Muscle of leg (tissue), 11 donors: ENCODE results near the gene RAN. TPM values are rescaled to one million over a fixed set of nuclear protein-coding genes. Genes with fewer than 3 reads are reported as not detected.

Experiments
- DNase-seq: peaks from one replicate; pipeline ENCODE4 v3.0.0; 2013
- H3K27ac ChIP-seq: one replicate; pipeline ENCODE4 v1.5.1; 2013; ENCODE audit warnings: mild to moderate bottlenecking, low read length, control low read depth
- H3K27me3 ChIP-seq: one replicate; pipeline ENCODE4 v1.6.1; 2013; ENCODE audit warnings: low read length; ENCODE audit not compliant: control insufficient read depth, insufficient read depth
- H3K36me3 ChIP-seq: one replicate; pipeline ENCODE4 v1.6.1; 2013; ENCODE audit warnings: low read length; ENCODE audit not compliant: control insufficient read depth, insufficient read depth
- H3K4me1 ChIP-seq: one replicate; pipeline ENCODE4 v1.6.1; 2013; ENCODE audit warnings: low read length; ENCODE audit not compliant: control insufficient read depth, insufficient read depth
- H3K4me3 ChIP-seq: one replicate; pipeline ENCODE4 v1.5.1; 2013; ENCODE audit warnings: low read length, control low read depth
- H3K9me3 ChIP-seq: replicated peaks from 2 replicates; pipeline ENCODE4 v1.6.1; 2013; ENCODE audit warnings: low read depth, low read length; ENCODE audit not compliant: control insufficient read depth
- WGBS: methylation state at CpG from one replicate; pipeline ENCODE4 v1.1.5; 2013; ENCODE audit warnings: missing lambda C conversion rate; ENCODE audit not compliant: insufficient coverage; 5-methylcytosine and 5-hydroxymethylcytosine counted together
- polyA plus RNA-seq, 8 donors: library from polyadenylated mRNA; unstranded; fragments of 120-200 nt; gene quantifications; one replicate each; pipeline versions ENCODE4 v1.2.1 to v1.2.3, GENCODE V29; 2013; ENCODE audit warnings: inconsistent platforms in 1 of 8, low replicate concordance in 1 of 8; ENCODE audit not compliant: insufficient read length in 8 of 8, insufficient read depth in 1 of 8
- total RNA-seq: library from RNA; stranded (reverse); fragments of 120-200 nt; gene quantifications from one replicate; pipeline ENCODE4 v1.2.4, GENCODE V29; 2013

RAN gene
- total and polyA plus RNA-seq, 9 donors, result 370 to 512 (median 417) TPM

DNA sequence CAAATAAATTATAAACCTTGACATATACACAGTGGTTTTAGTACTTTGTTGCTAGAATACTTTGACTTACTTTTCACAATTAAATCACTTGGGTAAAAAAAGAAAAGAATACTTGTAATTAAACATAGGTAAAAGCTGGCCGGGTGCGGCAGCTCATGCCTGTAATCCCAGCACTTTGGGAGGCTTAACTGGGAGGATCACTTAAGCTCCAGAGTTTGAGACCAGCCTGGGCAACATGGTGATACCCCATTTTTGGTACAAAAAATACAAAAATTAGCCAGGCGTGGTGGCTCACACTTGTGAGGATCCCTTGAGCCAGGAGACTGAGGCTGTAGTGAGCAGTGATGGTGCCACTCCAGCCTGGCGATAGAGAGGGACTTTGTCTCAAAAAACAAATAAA lies 40.6 kb upstream of the RAN start:
- no peak overlapping the region for H3K27ac ChIP-seq
- no CpG with 5 or more reads among the region's 4 CpGs for WGBS

DNA sequence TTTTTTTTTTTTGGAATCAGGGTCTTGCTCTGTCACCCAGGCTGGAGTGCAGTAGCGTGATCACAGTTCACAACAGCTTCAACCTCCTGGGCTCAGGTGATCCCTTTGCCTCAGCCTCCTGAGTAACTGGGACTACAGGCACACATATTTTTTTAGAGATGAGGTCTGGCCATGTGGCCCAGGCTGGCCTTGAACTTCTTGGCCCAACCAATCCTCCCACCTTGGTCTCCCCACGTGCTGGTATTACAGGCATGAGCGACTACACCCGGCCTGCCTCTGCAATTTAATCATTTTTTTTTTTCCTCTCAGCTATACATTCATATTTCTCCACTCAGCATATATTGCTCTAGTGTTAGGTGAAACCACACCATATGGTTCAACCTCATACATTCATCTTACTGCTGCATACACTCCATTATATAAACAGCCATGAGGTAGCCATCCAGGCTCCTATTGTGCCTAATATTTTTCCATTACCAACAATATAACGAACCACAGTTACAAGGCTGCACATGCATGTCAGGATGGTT lies 39.9 kb upstream of the RAN start:
- Histone ChIP-seq H3K9me3 (no peaks in the 10 kb centered on the region), H3K4me3 (no peak overlapping the region), H3K27ac (no peak overlapping the region), H3K27me3 (no peaks in the 10 kb centered on the region), H3K36me3 (peaks cover 3% of the 10 kb centered on the region), H3K4me1 (peaks cover 15% of the 10 kb centered on the region)
- 89% methylated on average over 4 of the region's 5 CpGs for WGBS
- DNase-seq, result no peak

More for the DNA sequence above, 40.6 kb upstream of the RAN start:
- H3K36me3 ChIP-seq, result peaks cover 3% of the 10 kb centered on the region
- no peak for DNase-seq
- no peaks in the 10 kb centered on the region for H3K9me3 ChIP-seq
- peaks cover 15% of the 10 kb centered on the region for H3K4me1 ChIP-seq
- H3K4me3 ChIP-seq, result no peak overlapping the region
- no peaks in the 10 kb centered on the region for H3K27me3 ChIP-seq

DNA sequence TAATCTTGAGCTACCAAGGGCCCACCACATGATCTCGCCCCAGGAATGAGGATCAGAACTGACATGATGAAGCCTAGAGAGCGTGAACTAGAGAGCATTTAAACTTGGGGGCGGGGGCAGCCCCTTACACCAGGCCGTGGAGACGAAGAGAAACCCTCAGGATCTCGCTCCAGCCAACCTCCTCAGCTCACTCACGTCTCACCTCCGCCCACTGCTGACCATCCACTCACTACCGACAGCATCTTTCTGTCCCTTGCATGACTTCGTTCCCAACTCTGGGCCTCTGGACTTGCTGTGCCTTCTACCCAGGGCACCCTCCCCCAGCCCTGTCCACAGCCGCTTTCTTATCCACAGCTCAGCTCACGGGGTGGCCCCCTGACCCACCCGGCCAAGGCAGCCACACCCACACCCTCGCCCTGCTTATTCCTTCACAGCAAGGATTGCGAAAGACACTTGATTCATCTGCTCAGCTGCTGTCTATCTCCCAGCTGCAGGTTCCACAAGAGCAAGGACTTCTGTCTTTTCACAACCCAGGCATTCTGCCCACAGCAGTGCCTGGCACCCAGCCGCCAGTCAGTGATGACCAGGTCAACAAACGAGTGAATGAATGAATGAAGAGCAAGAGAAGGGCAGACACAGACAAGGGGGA lies 39.2 kb upstream of the RAN start:
- no peaks in the 10 kb centered on the region for H3K9me3 ChIP-seq
- H3K4me3 ChIP-seq, result no peak overlapping the region
- WGBS, result 69% methylated on average over 16 of the region's 17 CpGs
- DNase-seq, result peak; percentile 53
- no peak overlapping the region for H3K27ac ChIP-seq
- peaks cover 15% of the 10 kb centered on the region for H3K4me1 ChIP-seq
- H3K27me3 ChIP-seq, result no peaks in the 10 kb centered on the region
- peaks cover 7% of the 10 kb centered on the region for H3K36me3 ChIP-seq

DNA sequence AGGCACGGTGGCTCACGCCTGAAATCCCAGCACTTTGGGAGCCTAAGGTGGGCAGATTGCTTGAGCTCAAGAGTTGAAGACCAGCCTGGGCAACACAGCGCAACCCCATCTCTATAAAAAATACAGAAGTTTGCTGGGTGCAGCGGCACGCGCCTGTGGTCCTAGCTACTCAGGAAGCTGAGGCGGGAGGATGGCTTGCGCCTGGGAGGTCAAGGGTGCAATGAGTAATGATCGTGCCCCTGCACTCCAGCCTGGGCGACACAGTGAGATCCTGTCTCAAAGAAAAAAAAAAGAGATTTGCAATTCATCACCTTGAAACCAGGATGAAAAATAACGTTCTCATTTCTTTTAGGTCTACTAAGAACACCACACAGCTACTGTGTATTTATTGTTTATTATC lies 36.9 kb upstream of the RAN start:
- 81% methylated on average over 6 of the region's 11 CpGs for WGBS
- Histone ChIP-seq H3K27ac (no peak overlapping the region), H3K4me1 (peaks cover 23% of the 10 kb centered on the region), H3K4me3 (no peak overlapping the region), H3K36me3 (peaks cover 7% of the 10 kb centered on the region), H3K9me3 (no peaks in the 10 kb centered on the region), H3K27me3 (no peaks in the 10 kb centered on the region)
- DNase-seq, result no peak

DNA sequence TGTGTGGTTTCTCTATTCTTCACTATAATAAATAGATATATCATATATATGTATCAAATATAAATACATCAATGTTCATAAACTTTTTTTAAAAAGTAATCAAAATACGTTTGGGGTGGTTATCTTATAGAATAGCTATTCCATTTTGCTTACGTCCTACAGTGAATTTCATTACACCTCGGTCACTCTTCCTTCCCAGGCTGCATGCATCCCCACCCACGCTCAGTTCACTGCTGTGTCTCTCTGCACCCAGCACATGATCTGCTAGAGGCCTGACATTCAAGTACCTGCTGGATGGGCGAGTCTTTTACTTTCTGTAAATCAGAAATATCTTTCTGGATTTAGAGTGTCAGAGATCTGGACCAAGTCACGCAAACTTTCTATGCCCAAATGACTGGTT lies 36.4 kb upstream of the RAN start:
- H3K27me3 ChIP-seq, result no peaks in the 10 kb centered on the region
- peaks cover 23% of the 10 kb centered on the region for H3K4me1 ChIP-seq
- DNase-seq, result no peak
- no peaks in the 10 kb centered on the region for H3K9me3 ChIP-seq
- no peak overlapping the region for H3K4me3 ChIP-seq
- 77% methylated on average over 4 of the region's 6 CpGs for WGBS
- H3K27ac ChIP-seq, result no peak overlapping the region
- peaks cover 7% of the 10 kb centered on the region for H3K36me3 ChIP-seq

DNA sequence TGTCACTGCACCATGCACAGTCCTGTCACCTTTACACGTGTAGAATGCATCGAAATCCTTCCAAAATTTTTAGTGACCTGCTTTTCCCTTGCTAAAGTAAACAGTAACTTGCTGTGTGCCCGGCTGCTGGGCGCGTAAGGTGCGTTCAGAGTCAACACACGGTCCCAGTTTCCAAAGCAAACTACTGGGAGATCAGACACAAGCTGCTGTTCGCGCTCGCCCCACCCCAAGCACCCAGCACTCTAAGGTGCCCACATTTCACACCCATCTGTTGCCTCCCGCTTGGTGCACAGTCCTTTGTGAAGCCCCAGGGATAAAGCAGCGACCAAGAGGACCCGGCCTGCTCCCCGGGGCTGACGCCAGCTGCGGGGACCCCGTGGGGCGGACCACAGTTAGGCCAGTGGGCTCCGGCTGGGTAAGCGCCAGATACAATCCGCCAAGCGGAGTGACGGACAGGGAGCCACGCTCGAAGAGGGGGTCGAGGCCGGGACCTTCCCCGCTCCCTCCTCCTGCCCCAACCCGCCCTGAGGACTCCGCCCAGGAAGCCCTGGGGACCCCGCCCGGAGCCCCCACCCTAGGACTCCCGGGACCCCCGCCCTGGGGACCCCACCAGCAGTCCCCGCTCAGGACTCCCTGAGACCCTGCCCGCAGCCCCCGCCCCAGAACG lies 33.4 kb upstream of the RAN start:
- Histone ChIP-seq H3K4me3 (peak overlapping the region; percentile 62), H3K27ac (no peak overlapping the region), H3K27me3 (no peaks in the 10 kb centered on the region), H3K36me3 (peaks cover 7% of the 10 kb centered on the region), H3K9me3 (no peaks in the 10 kb centered on the region), H3K4me1 (peaks cover 15% of the 10 kb centered on the region)
- DNase-seq, result peak; percentile 42
- 3% methylated on average over 36 of the region's 38 CpGs for WGBS

DNA sequence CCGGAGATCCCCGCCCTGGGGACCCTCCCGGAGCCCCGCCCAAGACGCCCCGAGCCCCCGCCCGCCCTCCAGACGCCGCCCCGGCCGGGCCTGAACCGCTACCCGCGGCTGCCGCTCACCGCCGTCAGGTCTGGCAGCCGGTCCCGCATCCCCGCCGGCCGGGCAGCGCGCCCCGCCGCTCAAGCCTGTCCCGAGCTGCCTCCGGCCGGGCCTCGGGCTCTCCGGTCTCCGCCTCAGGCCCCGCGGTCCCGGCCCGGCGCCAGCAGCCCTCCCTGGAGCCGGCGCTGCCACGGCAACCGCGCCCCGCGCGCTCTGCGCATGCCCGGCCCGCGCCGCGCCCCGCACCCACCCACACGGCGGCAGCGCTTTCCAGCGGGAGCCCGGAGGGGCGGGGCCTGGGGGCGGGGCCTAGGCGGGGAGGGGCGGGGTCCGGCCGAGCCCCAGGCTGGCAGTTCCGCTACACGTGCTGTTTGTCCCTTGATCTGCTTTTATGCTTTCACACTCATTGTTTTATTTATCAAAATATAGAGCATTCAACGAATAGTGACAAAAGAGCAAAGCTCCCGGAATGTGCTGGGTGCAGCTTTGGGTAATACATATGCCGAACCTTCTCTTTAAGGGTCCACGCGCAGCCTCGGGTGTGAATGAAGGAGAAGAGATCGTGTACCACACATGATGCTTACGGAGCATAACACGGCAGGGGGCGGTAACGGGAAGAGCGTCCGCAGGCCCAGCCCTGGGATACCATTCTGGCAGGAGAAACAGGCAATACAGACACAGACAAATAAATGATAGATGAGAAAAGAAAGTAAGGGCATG lies 32.7 kb upstream of the RAN start, which contains the start of gene STX2:
Gene STX2 (minus strand): TSS at position 300 of the 819 bp plus-strand sequence. CDS start 151 bp downstream, at position 149.
- Histone ChIP-seq H3K4me1 (peaks cover 15% of the 10 kb centered on the region), H3K27ac (no peak within 1 kb of the TSS), H3K9me3 (no peaks in the 10 kb centered on the region), H3K36me3 (peaks cover 7% of the 10 kb centered on the region), H3K27me3 (no peaks in the 10 kb centered on the region), H3K4me3 (peak within 1 kb of the TSS; percentile 62)
- under 1% methylated on average over 60 of the region's 79 CpGs for WGBS
- peak; percentile 91 for DNase-seq

DNA sequence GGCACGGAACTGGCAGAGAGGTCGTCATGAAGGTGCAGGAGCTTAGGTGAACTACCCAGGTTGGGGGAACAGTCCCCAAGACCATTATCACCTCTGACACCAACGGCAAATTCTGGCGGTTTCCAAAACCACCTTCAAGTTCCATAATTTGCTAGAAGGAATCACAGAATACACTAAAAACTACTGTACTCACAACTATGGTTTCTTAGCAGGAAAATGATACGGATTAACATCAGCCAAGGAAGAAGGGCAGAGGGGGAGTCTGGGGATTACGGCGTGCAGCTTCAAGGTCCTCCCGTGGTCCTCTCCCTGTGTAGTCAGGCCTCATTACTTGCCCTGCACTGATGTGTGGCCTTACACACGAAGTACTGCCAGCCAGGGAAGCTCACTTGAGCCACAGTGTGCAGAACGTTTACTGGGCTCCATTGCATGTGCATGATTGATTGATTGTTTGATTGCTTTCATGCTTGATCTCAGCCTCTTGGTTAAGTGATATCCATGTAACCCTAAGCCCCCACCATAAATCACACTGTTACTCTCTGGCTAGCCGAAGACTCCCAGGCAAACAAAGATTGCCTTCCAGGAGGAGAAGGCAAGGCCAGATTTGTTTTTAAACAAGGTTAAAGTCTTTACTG lies 32.0 kb upstream of the RAN start:
- WGBS, result 50% methylated on average over 4 of the region's 11 CpGs
- H3K4me3 ChIP-seq, result peak overlapping the region; percentile 39
- H3K9me3 ChIP-seq, result no peaks in the 10 kb centered on the region
- peaks cover 15% of the 10 kb centered on the region for H3K4me1 ChIP-seq
- no peak overlapping the region for H3K27ac ChIP-seq
- no peak for DNase-seq
- peaks cover 6% of the 10 kb centered on the region for H3K36me3 ChIP-seq
- no peaks in the 10 kb centered on the region for H3K27me3 ChIP-seq

DNA sequence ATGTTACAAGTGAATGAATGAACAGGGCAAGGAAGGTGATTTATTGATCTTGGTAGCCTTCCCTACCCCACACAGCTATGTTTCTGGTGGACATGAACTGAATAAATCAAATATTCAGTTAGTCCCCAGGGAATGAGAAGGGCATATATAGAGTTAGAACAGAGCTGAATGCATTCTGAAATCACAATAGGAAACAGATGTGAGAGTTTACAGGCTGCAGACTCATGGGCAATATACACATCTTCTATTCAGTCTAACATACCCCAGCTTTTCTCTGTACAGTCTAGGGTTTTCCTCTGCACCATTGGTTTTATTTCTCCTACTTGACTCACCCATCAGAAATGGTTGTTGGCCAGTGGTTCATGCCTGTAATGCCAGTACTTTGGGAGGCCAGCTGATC lies 25.5 kb upstream of the RAN start:
- no peak for DNase-seq
- H3K4me1 ChIP-seq, result no peaks in the 10 kb centered on the region
- no peaks in the 10 kb centered on the region for H3K9me3 ChIP-seq
- no peaks in the 10 kb centered on the region for H3K36me3 ChIP-seq
- no peaks in the 10 kb centered on the region for H3K27me3 ChIP-seq
- no peak overlapping the region for H3K27ac ChIP-seq
- no peak overlapping the region for H3K4me3 ChIP-seq
